ENCODE results near the gene SPATA3.

The SPATA3 gene

GRCh38 chr2:231028889-231029288 lies 33.0 kb downstream of the SPATA3 start:
- TF ChIP-seq CTBP1 (IDR thresholded peaks at IDR 0.05; ENCODE audit: borderline replicate concordance) (no peak), LEF1 (IDR thresholded peaks at IDR 0.05; ENCODE audit: borderline replicate concordance) (no peak), FOXM1 (IDR thresholded peaks at IDR 0.05; ENCODE audit: borderline replicate concordance) (no peak), FOXA1 (IDR thresholded peaks at IDR 0.05) (no peak), NFRKB (IDR thresholded peaks at IDR 0.05) (no peak), ELF4 (IDR thresholded peaks at IDR 0.05) (no peak), BHLHE40 (IDR thresholded peaks at IDR 0.05; ENCODE audit: borderline replicate concordance) (no peak), PKNOX1 (IDR thresholded peaks at IDR 0.05) (no peak), HDGF (IDR thresholded peaks at IDR 0.05; ENCODE audit: borderline replicate concordance) (no peak), SP1 (IDR thresholded peaks at IDR 0.05) (no peak), ZNF384 (IDR thresholded peaks at IDR 0.05) (no peak), L3MBTL2 (conservative IDR thresholded peaks at IDR 0.05) (no peak), TARDBP (IDR thresholded peaks at IDR 0.05) (no peak), SUZ12 (IDR thresholded peaks at IDR 0.05) (no peak), FOXK2 (IDR thresholded peaks at IDR 0.05) (no peak), ARNT (IDR thresholded peaks at IDR 0.05) (no peak)
- no peak for DNase-seq (ENCODE audit: extremely low spot score)
- POLR2A ChIA-PET, result no interaction called here
- CTCF ChIA-PET, result no interaction called here

GRCh38 chr2:231029563-231029962 lies 33.6 kb downstream of the SPATA3 start:
- TF ChIP-seq CTBP1 (IDR thresholded peaks at IDR 0.05; ENCODE audit: borderline replicate concordance), result no peak
- POLR2A ChIA-PET, result no interaction called here
- DNase-seq (ENCODE audit: extremely low spot score), result no peak
- CTCF ChIA-PET, result no interaction called here

GRCh38 chr2:231030725-231031124 lies 34.8 kb downstream of the SPATA3 start:
- CTCF ChIA-PET, result no interaction called here

GRCh38 chr2:231032575-231033140 lies 36.7 kb downstream of the SPATA3 start:
- CTCF ChIA-PET, result no interaction called here
- POLR2A ChIA-PET, result interaction anchor here (1.4 kb wide), 1 partner anchor 20 kb away, joined by 3 read pairs; no protein-coding TSS in a partner anchor
- no peak for TF ChIP-seq ZNF384 (IDR thresholded peaks at IDR 0.05)
- no peak for TF ChIP-seq ELF4 (IDR thresholded peaks at IDR 0.05)
- TF ChIP-seq L3MBTL2 (conservative IDR thresholded peaks at IDR 0.05), result no peak
- TF ChIP-seq BHLHE40 (IDR thresholded peaks at IDR 0.05; ENCODE audit: borderline replicate concordance), result no peak
- TF ChIP-seq PKNOX1 (IDR thresholded peaks at IDR 0.05), result no peak
- TF ChIP-seq CTBP1 (IDR thresholded peaks at IDR 0.05; ENCODE audit: borderline replicate concordance), result no peak
- TF ChIP-seq SP1 (IDR thresholded peaks at IDR 0.05), result no peak
- no peak for TF ChIP-seq LEF1 (IDR thresholded peaks at IDR 0.05; ENCODE audit: borderline replicate concordance)
- no peak for TF ChIP-seq HDGF (IDR thresholded peaks at IDR 0.05; ENCODE audit: borderline replicate concordance)
- no peak for TF ChIP-seq TARDBP (IDR thresholded peaks at IDR 0.05)
- no peak for TF ChIP-seq NFRKB (IDR thresholded peaks at IDR 0.05)
- TF ChIP-seq FOXA1 (IDR thresholded peaks at IDR 0.05), result no peak
- no peak for TF ChIP-seq SUZ12 (IDR thresholded peaks at IDR 0.05)
- no peak for TF ChIP-seq FOXM1 (IDR thresholded peaks at IDR 0.05; ENCODE audit: borderline replicate concordance)
- DNase-seq (ENCODE audit: extremely low spot score), result no peak

More at GRCh38 chr2:231030725-231031124, 34.8 kb downstream of the SPATA3 start:
- POLR2A ChIA-PET, result interaction anchor here (0.9 kb wide), 1 partner anchor 22 kb away, joined by 3 read pairs; no protein-coding TSS in a partner anchor
- TF ChIP-seq PKNOX1 (IDR thresholded peaks at IDR 0.05), result peak; percentile 82
- TF ChIP-seq HDGF (IDR thresholded peaks at IDR 0.05; ENCODE audit: borderline replicate concordance), result no peak
- no peak for TF ChIP-seq FOXA1 (IDR thresholded peaks at IDR 0.05)
- no peak for TF ChIP-seq ELF4 (IDR thresholded peaks at IDR 0.05)
- no peak for TF ChIP-seq LEF1 (IDR thresholded peaks at IDR 0.05; ENCODE audit: borderline replicate concordance)
- DNase-seq (ENCODE audit: extremely low spot score), result no peak

GRCh38 chr2:231033147-231034132 lies 37.5 kb downstream of the SPATA3 start:
- POLR2A ChIA-PET, result interaction anchor here (1.4 kb wide), 1 partner anchor 20 kb away, joined by 3 read pairs; no protein-coding TSS in a partner anchor
- no peak for TF ChIP-seq ARNT (IDR thresholded peaks at IDR 0.05)
- TF ChIP-seq FOXM1 (IDR thresholded peaks at IDR 0.05; ENCODE audit: borderline replicate concordance), result no peak
- no peak for TF ChIP-seq CTBP1 (IDR thresholded peaks at IDR 0.05; ENCODE audit: borderline replicate concordance)
- no peak for TF ChIP-seq LEF1 (IDR thresholded peaks at IDR 0.05; ENCODE audit: borderline replicate concordance)
- no peak for DNase-seq (ENCODE audit: extremely low spot score)
- CTCF ChIA-PET, result no interaction called here

- no peak for DNase-seq (ENCODE audit: extremely low spot score)
- no peak for TF ChIP-seq TARDBP (IDR thresholded peaks at IDR 0.05)
- TF ChIP-seq FOXA1 (IDR thresholded peaks at IDR 0.05), result no peak
- no peak for TF ChIP-seq ZNF384 (IDR thresholded peaks at IDR 0.05)
- TF ChIP-seq ARNT (IDR thresholded peaks at IDR 0.05), result no peak
- no peak for TF ChIP-seq CTBP1 (IDR thresholded peaks at IDR 0.05; ENCODE audit: borderline replicate concordance)
- TF ChIP-seq FOXK2 (IDR thresholded peaks at IDR 0.05), result no peak
- TF ChIP-seq FOXM1 (IDR thresholded peaks at IDR 0.05; ENCODE audit: borderline replicate concordance), result no peak
- TF ChIP-seq PKNOX1 (IDR thresholded peaks at IDR 0.05), result no peak
- TF ChIP-seq LEF1 (IDR thresholded peaks at IDR 0.05; ENCODE audit: borderline replicate concordance), result no peak
- no peak for TF ChIP-seq ELF4 (IDR thresholded peaks at IDR 0.05)
- ChIA-PET CTCF (no interaction called here), POLR2A (no interaction called here)
These were observed 38.5 kb downstream of the SPATA3 start for GRCh38 chr2:231034291-231034882.

All from HEK293T (cell line).